NOMO-1 (cell line): ENCODE measurements around the gene AIDA.

Experiments
- DNase-seq, 2 experiments: peaks; one replicate each; lab custom pipeline; 2025; ENCODE audit not compliant: unreplicated experiment in 2 of 2; lab: John Stamatoyannopoulos, UW

The AIDA gene

GRCh38 chr1:222653178-222653827, 59.0 kb downstream of the AIDA start:
- DNase-seq: no peak

GRCh38 chr1:222652676-222653075, 59.6 kb downstream of the AIDA start:
- no peak for DNase-seq

GRCh38 chr1:222644636-222644980, 67.7 kb downstream of the AIDA start:
- DNase-seq: no peak

GRCh38 chr1:222643938-222644635, 68.2 kb downstream of the AIDA start:
- DNase-seq: peak; percentile 98

GRCh38 chr1:222643606-222643937, 68.7 kb downstream of the AIDA start:
- DNase-seq: peak in 1 of 2 experiments; percentile 65

- DNase-seq: no peak
Measured at GRCh38 chr1:222642468-222642867, 69.8 kb downstream of the AIDA start.

GRCh38 chr1:222641269-222641948, 70.9 kb downstream of the AIDA start:
- no peak for DNase-seq

GRCh38 chr1:222634180-222635013, 77.9 kb downstream of the AIDA start:
- peak; percentile 67 to 70 for DNase-seq

GRCh38 chr1:222632749-222633148, 79.5 kb downstream of the AIDA start:
- no peak for DNase-seq

- no peak for DNase-seq
Measured at GRCh38 chr1:222631611-222632208, 80.6 kb downstream of the AIDA start.

GRCh38 chr1:222629921-222630535, 82.3 kb downstream of the AIDA start:
- DNase-seq: no peak

- no peak for DNase-seq
Measured at GRCh38 chr1:222627232-222627631, 85.1 kb downstream of the AIDA start.

GRCh38 chr1:222624214-222624613, 88.1 kb downstream of the AIDA start:
- DNase-seq: no peak

- DNase-seq: no peak
Measured at GRCh38 chr1:222623458-222623857, 88.8 kb downstream of the AIDA start.

- DNase-seq: no peak
Measured at GRCh38 chr1:222622765-222623164, 89.5 kb downstream of the AIDA start.

- no peak for DNase-seq
Measured at GRCh38 chr1:222620566-222620965, 91.7 kb downstream of the AIDA start.

GRCh38 chr1:222618880-222619596, 93.3 kb downstream of the AIDA start:
- DNase-seq: peak in 1 of 2 experiments; percentile 28
